HFFc6 (cell line): ENCODE data around the gene PER1. TPM values are rescaled to one million over a fixed set of nuclear protein-coding genes. Genes with fewer than 3 reads are reported as not detected.

Experiments
- DNase-seq: peaks from one replicate; pipeline ENCODE4 v3.0.0-alpha.2; 2018
- H3K27ac Mint-ChIP-seq: 2 replicates; pipeline ENCODE4 v1.8.0; 2020; ENCODE audit warnings: mild to moderate bottlenecking, mixed read lengths
- H3K27me3 Mint-ChIP-seq: 2 replicates; pipeline ENCODE4 v1.8.0; 2021; ENCODE audit warnings: mild to moderate bottlenecking, moderate library complexity, mixed read lengths; ENCODE audit not compliant: insufficient read depth
- H3K36me3 Mint-ChIP-seq: 2 replicates; pipeline ENCODE4 v1.8.0; 2021; ENCODE audit warnings: low read depth, mixed read lengths
- H3K4me1 Mint-ChIP-seq: 2 replicates; pipeline ENCODE4 v1.8.0; 2020; ENCODE audit warnings: low read depth, mixed read lengths
- H3K4me3 Mint-ChIP-seq: 2 replicates; pipeline ENCODE4 v1.8.0; 2020; ENCODE audit warnings: mild to moderate bottlenecking, moderate library complexity, mixed read lengths
- H3K9me3 Mint-ChIP-seq: 2 replicates; pipeline ENCODE4 v1.8.0; 2020; ENCODE audit warnings: mild to moderate bottlenecking, mixed read lengths
- microRNA-seq: library from miRNA; unstranded; fragments of <30 nt; microRNA quantifications from one replicate; pipeline ENCODE4, GENCODE V29; 2019
- total RNA-seq, 6 experiments: library from RNA; stranded (reverse); fragmentation: NEBNext Ultra II Directional; extraction: Animal tissue kit (Norgen Biotek cat#: 25700); gene quantifications; 2 replicates in 1 of 6; 3 replicates in 5 of 6; pipeline ENCODE4 v1.2.3, GENCODE V29; 2021
- TF ChIP-seq, protein P1 (sequence below): fragments of 200-600 bp; sonication (generic); IDR thresholded peaks from 2 replicates; pipeline ENCODE4 v1.5.0; 2021; ENCODE audit warnings: antibody characterized with exemption, mild to moderate bottlenecking

Gene PER1
- total RNA-seq, 6 experiments from 2014 or later = 18.9 to 31.8 (median 26.9) TPM

- no peak overlapping the region for H3K27ac Mint-ChIP-seq
- H3K9me3 Mint-ChIP-seq = no peaks in the 10 kb centered on the region
- H3K27me3 Mint-ChIP-seq = peaks cover 25% of the 10 kb centered on the region
- H3K4me3 Mint-ChIP-seq = no peak overlapping the region
- no peak for DNase-seq
- H3K36me3 Mint-ChIP-seq = no peaks in the 10 kb centered on the region
- H3K4me1 Mint-ChIP-seq = no peaks in the 10 kb centered on the region
- TF ChIP-seq, protein P1, sequence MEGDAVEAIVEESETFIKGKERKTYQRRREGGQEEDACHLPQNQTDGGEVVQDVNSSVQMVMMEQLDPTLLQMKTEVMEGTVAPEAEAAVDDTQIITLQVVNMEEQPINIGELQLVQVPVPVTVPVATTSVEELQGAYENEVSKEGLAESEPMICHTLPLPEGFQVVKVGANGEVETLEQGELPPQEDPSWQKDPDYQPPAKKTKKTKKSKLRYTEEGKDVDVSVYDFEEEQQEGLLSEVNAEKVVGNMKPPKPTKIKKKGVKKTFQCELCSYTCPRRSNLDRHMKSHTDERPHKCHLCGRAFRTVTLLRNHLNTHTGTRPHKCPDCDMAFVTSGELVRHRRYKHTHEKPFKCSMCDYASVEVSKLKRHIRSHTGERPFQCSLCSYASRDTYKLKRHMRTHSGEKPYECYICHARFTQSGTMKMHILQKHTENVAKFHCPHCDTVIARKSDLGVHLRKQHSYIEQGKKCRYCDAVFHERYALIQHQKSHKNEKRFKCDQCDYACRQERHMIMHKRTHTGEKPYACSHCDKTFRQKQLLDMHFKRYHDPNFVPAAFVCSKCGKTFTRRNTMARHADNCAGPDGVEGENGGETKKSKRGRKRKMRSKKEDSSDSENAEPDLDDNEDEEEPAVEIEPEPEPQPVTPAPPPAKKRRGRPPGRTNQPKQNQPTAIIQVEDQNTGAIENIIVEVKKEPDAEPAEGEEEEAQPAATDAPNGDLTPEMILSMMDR = no peak
Measured at GRCh38 chr17:8096541-8096940, 55.7 kb downstream of the PER1 start.

GRCh38 chr17:8095361-8095760, 56.8 kb downstream of the PER1 start:
- Mint-ChIP-seq H3K9me3 (no peaks in the 10 kb centered on the region), H3K4me3 (no peak overlapping the region), H3K27ac (no peak overlapping the region), H3K27me3 (peaks cover 34% of the 10 kb centered on the region), H3K36me3 (no peaks in the 10 kb centered on the region), H3K4me1 (no peaks in the 10 kb centered on the region)
- TF ChIP-seq, protein P1 = peak; percentile 11; the same call in 1 of the 2 replicates
- no peak for DNase-seq

DNA sequence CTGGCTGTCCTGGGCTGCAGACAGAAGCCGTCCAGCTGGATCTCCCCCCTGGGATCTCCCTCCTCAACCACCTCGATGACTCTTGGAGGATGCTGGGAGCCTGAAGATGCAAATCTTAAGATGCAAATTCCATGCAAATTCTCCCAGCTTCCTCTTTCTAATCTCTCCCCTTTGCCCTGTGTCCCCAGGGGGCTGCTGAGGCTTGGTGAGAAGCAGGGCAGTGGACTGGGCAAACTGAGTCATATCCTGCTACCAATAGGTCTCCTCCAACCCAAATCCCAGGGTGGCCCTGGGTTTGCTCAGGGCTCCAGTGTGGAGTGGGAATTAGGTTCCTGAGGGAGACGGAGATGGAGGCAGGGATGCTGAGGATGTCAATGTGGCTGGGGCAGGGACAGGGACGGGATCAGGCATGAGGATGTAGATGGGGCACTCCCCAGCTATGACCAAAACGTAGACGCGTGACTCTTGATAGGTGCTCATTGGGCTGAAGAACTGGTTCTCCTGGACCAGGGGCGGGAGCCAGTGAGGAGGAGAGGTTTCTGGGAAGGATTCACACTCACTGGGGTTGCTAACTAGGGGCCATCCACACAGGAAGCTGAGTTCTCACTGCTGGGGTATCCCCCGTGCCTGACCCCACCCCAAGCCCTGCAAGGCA, 61.0 kb downstream of the PER1 start:
- Mint-ChIP-seq H3K27ac (no peak overlapping the region), H3K27me3 (peaks cover 49% of the 10 kb centered on the region), H3K4me3 (no peak overlapping the region), H3K36me3 (no peaks in the 10 kb centered on the region), H3K9me3 (no peaks in the 10 kb centered on the region), H3K4me1 (no peaks in the 10 kb centered on the region)
- TF ChIP-seq, protein P1 = no peak
- no peak for DNase-seq

Small RNAs within 50 kb of the gene (microRNA-seq; reads per million reads assigned to microRNA genes)
- gene MIR4521 (144 reads per million, percentile 54 among the genes with 10 or more reads in this experiment), gene MIR6883 (not detected)

Other genes starting within 250 kb of the PER1 start
- gene RNF227, start 236.1 kb downstream of the PER1 start, total RNA-seq = 1 to 10 TPM; 2.2 to 3.6 (median 3.1) TPM
- gene KCNAB3, start 222.5 kb downstream of the PER1 start, total RNA-seq = 1 to 10 TPM; 1.5 to 3.0 (median 2.3) TPM
- gene TRAPPC1, start 220.5 kb downstream of the PER1 start, total RNA-seq = 100 to 1,000 TPM; 244 to 309 (median 288) TPM
- 10 to 100 TPM; 20.8 to 32.2 (median 28.5) TPM for gene CNTROB, start 220.2 kb downstream of the PER1 start, total RNA-seq
- gene GUCY2D, start 149.8 kb downstream of the PER1 start, total RNA-seq = not detected
- not detected for gene ALOX15B, start 113.3 kb downstream of the PER1 start, total RNA-seq
- gene ALOX12B, start 64.7 kb downstream of the PER1 start, total RNA-seq = not detected
- gene ALOXE3, start 33.9 kb downstream of the PER1 start, total RNA-seq = under 1 TPM; 0.14 to 0.30 (median 0.21) TPM
- under 1 TPM; 0.24 to 0.54 (median 0.41) TPM for gene HES7, start 28.3 kb downstream of the PER1 start, total RNA-seq
- gene VAMP2, start 10.5 kb upstream of the PER1 start, total RNA-seq = 10 to 100 TPM; 37.0 to 47.6 (median 44.5) TPM
- 10 to 100 TPM; 13.8 to 18.8 (median 17.5) TPM for gene TMEM107, start 24.0 kb upstream of the PER1 start, total RNA-seq
- gene BORCS6, start 37.8 kb upstream of the PER1 start, total RNA-seq = 1 to 10 TPM; 4.4 to 6.0 (median 4.6) TPM
- 10 to 100 TPM; 24.5 to 43.4 (median 39.5) TPM for gene AURKB, start 58.2 kb upstream of the PER1 start, total RNA-seq
- gene CTC1, start 95.7 kb upstream of the PER1 start, total RNA-seq = 10 to 100 TPM in 5 of 6 experiments, 1 to 10 TPM in 1; 8.8 to 14.4 (median 10.8) TPM
- gene PFAS, start 96.9 kb upstream of the PER1 start, total RNA-seq = 10 to 100 TPM; 46.8 to 63.9 (median 58.8) TPM
- gene RANGRF, start 136.3 kb upstream of the PER1 start, total RNA-seq = 10 to 100 TPM; 27.8 to 32.2 (median 30.9) TPM
- 1 to 10 TPM; 1.6 to 3.7 (median 3.1) TPM for gene SLC25A35, start 143.0 kb upstream of the PER1 start, total RNA-seq
- gene ARHGEF15, start 157.8 kb upstream of the PER1 start, total RNA-seq = not detected
- gene ODF4, start 187.4 kb upstream of the PER1 start, total RNA-seq = not detected
- gene RPL26, start 230.8 kb upstream of the PER1 start, total RNA-seq = 1,000 to 10,000 TPM; 1,301 to 1,432 (median 1,370) TPM
- not detected for gene RNF222, start 245.4 kb upstream of the PER1 start, total RNA-seq